Smooth muscle cell (in vitro differentiated cells): ENCODE data around the gene BEAN1. TPM values are rescaled to one million over a fixed set of nuclear protein-coding genes. Genes with fewer than 3 reads are reported as not detected.

ENCODE experiments used
- DNase-seq: peaks from one replicate; lab custom pipeline; 2025; ENCODE audit not compliant: unreplicated experiment; lab: John Stamatoyannopoulos, UW
- H2AFZ ChIP-seq: fragments of 200-600 bp; sonication (generic); 2 replicates; pipeline ENCODE4 v1.6.0; 2016; ENCODE audit warnings: antibody characterized with exemption, low read depth, mild to moderate bottlenecking
- H3F3A ChIP-seq: fragments of 200-600 bp; sonication (generic); 2 replicates; pipeline ENCODE4 v1.6.0; 2017; ENCODE audit warnings: antibody characterized with exemption, low read depth
- H3K27ac ChIP-seq: fragments of 200-600 bp; sonication (generic); 2 replicates; pipeline ENCODE4 v1.5.1; 2016; ENCODE audit warnings: low read depth, mild to moderate bottlenecking
- H3K27me3 ChIP-seq: fragments of 200-600 bp; sonication (generic); 2 replicates; pipeline ENCODE4 v1.6.1; 2016; ENCODE audit warnings: low read depth, mild to moderate bottlenecking
- H3K36me3 ChIP-seq: fragments of 200-600 bp; sonication (generic); 2 replicates; pipeline ENCODE4 v1.5.1; 2016; ENCODE audit warnings: low read depth
- H3K4me1 ChIP-seq: fragments of 200-600 bp; sonication (generic); 2 replicates; pipeline ENCODE4 v1.5.1; 2016; ENCODE audit warnings: low read depth
- H3K4me2 ChIP-seq: fragments of 200-600 bp; sonication (generic); 2 replicates; pipeline ENCODE4 v1.6.0; 2016; ENCODE audit warnings: mild to moderate bottlenecking
- H3K4me3 ChIP-seq: fragments of 200-600 bp; sonication (generic); 2 replicates; pipeline ENCODE4 v1.5.1; 2016; ENCODE audit warnings: mild to moderate bottlenecking
- H3K79me2 ChIP-seq: fragments of 200-600 bp; sonication (generic); 2 replicates; pipeline ENCODE4 v1.6.0; 2016; ENCODE audit warnings: low read depth, mild to moderate bottlenecking
- H3K9ac ChIP-seq: fragments of 200-600 bp; sonication (generic); 2 replicates; pipeline ENCODE4 v1.6.0; 2016; ENCODE audit warnings: low read depth
- H3K9me3 ChIP-seq: fragments of 200-600 bp; sonication (generic); replicated peaks from 2 replicates; pipeline ENCODE4 v1.5.1; 2016; ENCODE audit warnings: low read depth
- H4K20me1 ChIP-seq: fragments of 200-600 bp; sonication (generic); 2 replicates; pipeline ENCODE4 v1.6.0; 2016; ENCODE audit warnings: low read depth
- WGBS: methylation state at CpG from one replicate; pipeline ENCODE4 v1.1.7; 2016; ENCODE audit warnings: low lambda C conversion rate; 5-methylcytosine and 5-hydroxymethylcytosine counted together
- polyA plus RNA-seq: library from polyadenylated mRNA; unstranded; fragments of >200 nt; fragmentation: Nextera tagmentation; extraction: Ambion mirVana; gene quantifications from 2 replicates; pipeline ENCODE4 v1.2.1, GENCODE V29; 2016
- total RNA-seq: library from RNA; depleted of rRNA; stranded (reverse); fragments of >200 nt; gene quantifications from 2 replicates; pipeline ENCODE4 v1.2.3, GENCODE V29; 2014
- TF ChIP-seq, protein P1 (sequence below): fragments of 200-600 bp; sonication (generic); IDR thresholded peaks from 2 replicates; pipeline ENCODE4 v1.5.1; 2017; ENCODE audit warnings: borderline replicate concordance, mild to moderate bottlenecking, antibody characterized with exemption; ENCODE audit not compliant: insufficient read depth, poor library complexity, severe bottlenecking

BEAN1 gene
- total and polyA plus RNA-seq, 2 experiments from 2014 or later, result 0.94 to 4.9 TPM

- Histone ChIP-seq H4K20me1 (no peaks in the 10 kb centered on the region), H3K27ac (no peak overlapping the region), H3K4me2 (no peak overlapping the region), H3K27me3 (peaks cover 7% of the 10 kb centered on the region), H3K79me2 (no peaks in the 10 kb centered on the region), H3K9ac (no peak overlapping the region), H3K4me3 (no peak overlapping the region), H3F3A (no peaks in the 10 kb centered on the region), H3K4me1 (no peaks in the 10 kb centered on the region), H3K9me3 (no peaks in the 10 kb centered on the region), H3K36me3 (no peaks in the 10 kb centered on the region), H2AFZ (no peak overlapping the region)
- WGBS, result 52% methylated on average over 8 of the region's 8 CpGs
- DNase-seq, result no peak
- TF ChIP-seq, protein P1, sequence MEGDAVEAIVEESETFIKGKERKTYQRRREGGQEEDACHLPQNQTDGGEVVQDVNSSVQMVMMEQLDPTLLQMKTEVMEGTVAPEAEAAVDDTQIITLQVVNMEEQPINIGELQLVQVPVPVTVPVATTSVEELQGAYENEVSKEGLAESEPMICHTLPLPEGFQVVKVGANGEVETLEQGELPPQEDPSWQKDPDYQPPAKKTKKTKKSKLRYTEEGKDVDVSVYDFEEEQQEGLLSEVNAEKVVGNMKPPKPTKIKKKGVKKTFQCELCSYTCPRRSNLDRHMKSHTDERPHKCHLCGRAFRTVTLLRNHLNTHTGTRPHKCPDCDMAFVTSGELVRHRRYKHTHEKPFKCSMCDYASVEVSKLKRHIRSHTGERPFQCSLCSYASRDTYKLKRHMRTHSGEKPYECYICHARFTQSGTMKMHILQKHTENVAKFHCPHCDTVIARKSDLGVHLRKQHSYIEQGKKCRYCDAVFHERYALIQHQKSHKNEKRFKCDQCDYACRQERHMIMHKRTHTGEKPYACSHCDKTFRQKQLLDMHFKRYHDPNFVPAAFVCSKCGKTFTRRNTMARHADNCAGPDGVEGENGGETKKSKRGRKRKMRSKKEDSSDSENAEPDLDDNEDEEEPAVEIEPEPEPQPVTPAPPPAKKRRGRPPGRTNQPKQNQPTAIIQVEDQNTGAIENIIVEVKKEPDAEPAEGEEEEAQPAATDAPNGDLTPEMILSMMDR, result no peak
These were observed 49.4 kb downstream of the BEAN1 start for GRCh38 chr16:66476328-66477027.

GRCh38 chr16:66477028-66477515 lies 50.0 kb downstream of the BEAN1 start:
- H3K27ac ChIP-seq, result no peak overlapping the region
- 49% methylated on average over 2 of the region's 2 CpGs for WGBS
- H4K20me1 ChIP-seq, result no peaks in the 10 kb centered on the region
- no peaks in the 10 kb centered on the region for H3K79me2 ChIP-seq
- no peaks in the 10 kb centered on the region for H3K4me1 ChIP-seq
- DNase-seq, result no peak
- H3K36me3 ChIP-seq, result no peaks in the 10 kb centered on the region
- H3K4me2 ChIP-seq, result no peak overlapping the region
- no peaks in the 10 kb centered on the region for H3K9me3 ChIP-seq
- no peak overlapping the region for H2AFZ ChIP-seq
- H3K27me3 ChIP-seq, result peaks cover 7% of the 10 kb centered on the region
- H3K9ac ChIP-seq, result no peak overlapping the region
- H3F3A ChIP-seq, result no peaks in the 10 kb centered on the region
- H3K4me3 ChIP-seq, result no peak overlapping the region
- TF ChIP-seq, protein P1, result no peak

DNA sequence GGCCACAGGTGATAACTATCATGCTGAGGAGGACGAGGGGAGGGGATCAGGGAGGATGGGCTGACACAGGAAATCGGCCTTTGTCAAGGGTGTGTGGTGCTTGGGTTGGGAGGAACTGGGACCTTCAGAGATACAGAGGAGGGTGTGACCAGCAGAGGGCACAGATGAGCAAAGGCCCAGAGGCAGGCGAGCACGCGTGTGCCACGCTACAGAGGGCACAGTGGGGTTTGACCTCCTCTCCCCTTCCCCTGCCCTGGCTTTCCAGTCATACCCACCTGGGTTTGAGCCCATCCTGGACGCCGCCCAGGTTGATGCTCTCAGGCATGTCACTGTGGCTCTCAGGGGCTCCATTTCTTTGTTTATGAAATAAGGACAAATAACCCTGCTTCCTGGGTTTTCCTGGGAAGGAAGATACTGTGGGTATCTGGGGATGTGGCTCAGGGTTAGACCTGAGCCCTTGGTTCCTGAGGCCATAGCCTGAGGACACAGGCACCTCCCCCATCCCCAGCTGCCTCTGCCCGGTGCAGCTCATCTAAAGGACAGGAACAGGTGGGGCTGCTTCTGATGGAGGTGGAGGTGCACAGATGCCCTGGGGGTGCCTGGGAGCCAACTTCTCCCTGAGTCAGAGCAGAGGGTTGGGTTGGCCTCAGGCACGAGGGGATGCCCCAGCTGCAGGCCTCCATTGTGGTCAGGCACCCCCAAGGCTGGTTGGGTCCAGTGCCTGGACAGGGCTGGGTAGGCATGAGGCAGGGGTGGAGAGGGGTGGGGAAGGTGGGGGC lies 51.8 kb downstream of the BEAN1 start:
- WGBS, result 50% methylated on average over 9 of the region's 10 CpGs
- Histone ChIP-seq H3K9me3 (no peaks in the 10 kb centered on the region), H3K4me1 (no peaks in the 10 kb centered on the region), H3K4me3 (no peak overlapping the region), H3K27ac (no peak overlapping the region), H3K4me2 (no peak overlapping the region), H3K36me3 (no peaks in the 10 kb centered on the region), H2AFZ (no peak overlapping the region), H3K79me2 (no peaks in the 10 kb centered on the region), H3K9ac (no peak overlapping the region), H4K20me1 (no peaks in the 10 kb centered on the region), H3K27me3 (peaks cover 7% of the 10 kb centered on the region), H3F3A (no peaks in the 10 kb centered on the region)
- no peak for DNase-seq
- TF ChIP-seq, protein P1, result peak; percentile 45
